ES-I3 (cell line): ENCODE results near the gene KCNQ1.

Source experiments
- H3K36me3 ChIP-seq: 2 replicates; pipeline ENCODE4 v1.6.1; 2013; ENCODE audit warnings: mild to moderate bottlenecking, low read length, control low read depth, moderate library complexity; ENCODE audit not compliant: insufficient read depth
- H3K4me1 ChIP-seq: 2 replicates; pipeline ENCODE4 v1.6.1; 2013; ENCODE audit warnings: mild to moderate bottlenecking, control low read depth, low read length; ENCODE audit not compliant: insufficient read depth
- H3K9ac ChIP-seq: 2 replicates; pipeline ENCODE4 v1.6.1; 2013; ENCODE audit warnings: low read depth, mild to moderate bottlenecking, low read length, moderate library complexity
- H3K9me3 ChIP-seq: 2 replicates; pipeline ENCODE4 v1.6.1; 2013; ENCODE audit warnings: mild to moderate bottlenecking, low read length, moderate library complexity; ENCODE audit not compliant: control insufficient read depth, insufficient read depth

Gene KCNQ1

DNA sequence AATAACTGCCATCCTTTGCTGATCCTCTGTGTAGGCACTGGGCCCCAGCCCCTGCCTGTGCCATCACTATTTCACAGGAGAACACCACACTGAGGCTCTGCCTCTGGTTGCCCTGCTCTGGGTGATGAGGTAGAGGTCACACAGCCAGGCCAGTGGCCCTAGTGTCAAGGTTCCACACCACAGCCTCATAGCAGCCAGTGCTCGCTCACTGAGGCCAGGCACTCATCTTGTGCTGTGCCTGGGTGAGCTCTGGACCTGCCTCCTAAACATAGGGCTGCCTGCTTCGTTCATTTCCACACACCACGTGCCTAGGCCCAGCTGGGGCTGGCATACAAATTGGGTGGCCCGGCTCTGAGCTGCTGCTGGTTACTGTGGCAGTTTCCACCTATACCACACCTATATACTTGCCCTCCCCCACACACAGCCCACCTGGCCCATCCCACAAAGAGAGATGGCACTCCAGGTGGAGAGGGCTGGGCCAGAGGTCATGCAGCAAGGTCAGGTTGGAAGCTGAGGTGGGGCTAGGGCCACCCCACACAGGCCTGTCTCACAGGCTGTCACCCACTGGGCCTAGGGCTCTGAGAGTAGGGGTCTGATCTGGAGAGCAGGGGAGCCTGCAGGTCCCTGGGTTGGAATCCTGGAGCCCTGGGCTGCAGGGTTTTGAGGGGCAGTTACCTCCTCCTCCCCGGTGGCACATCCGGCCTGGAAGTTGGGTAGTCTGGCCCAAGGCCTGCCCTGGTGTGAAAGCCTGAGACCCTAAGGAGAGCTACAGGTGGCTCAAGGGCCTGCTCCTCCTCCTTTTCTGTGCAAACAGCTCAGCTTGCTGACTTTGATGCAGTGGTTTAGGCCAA, 243.8 kb downstream of the KCNQ1 start:
- Histone ChIP-seq H3K9me3 (no peaks in the 10 kb centered on the region), H3K36me3 (no peaks in the 10 kb centered on the region), H3K4me1 (peaks cover 44% of the 10 kb centered on the region), H3K9ac (no peak overlapping the region)

- Histone ChIP-seq H3K4me1 (peaks cover 57% of the 10 kb centered on the region), H3K36me3 (no peaks in the 10 kb centered on the region), H3K9me3 (no peaks in the 10 kb centered on the region), H3K9ac (no peak overlapping the region)
These were observed 245.1 kb downstream of the KCNQ1 start for GRCh38 chr11:2689651-2690575.

GRCh38 chr11:2690596-2691354, 246.0 kb downstream of the KCNQ1 start:
- Histone ChIP-seq H3K9me3 (no peaks in the 10 kb centered on the region), H3K4me1 (peaks cover 65% of the 10 kb centered on the region), H3K36me3 (no peaks in the 10 kb centered on the region), H3K9ac (no peak overlapping the region)

DNA sequence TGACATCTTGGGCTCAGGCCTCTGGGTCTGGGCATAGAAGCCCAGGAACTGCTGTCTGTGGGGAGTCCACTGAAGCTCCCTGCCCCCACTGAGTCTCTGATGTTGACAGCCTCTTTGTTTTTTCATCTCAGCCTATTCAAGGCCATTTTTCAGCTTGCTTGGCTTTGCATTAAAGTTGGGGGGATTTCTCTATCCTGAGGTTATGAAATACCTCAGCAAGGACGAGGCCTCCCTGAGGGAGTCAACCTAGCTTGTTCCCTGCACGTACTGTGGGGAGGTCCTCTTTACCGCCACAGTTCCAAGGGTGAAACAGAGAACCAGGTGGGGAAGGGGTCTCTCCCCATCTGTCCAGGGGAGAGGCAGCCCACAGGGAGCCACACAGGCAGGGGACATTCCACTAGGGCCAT, 246.6 kb downstream of the KCNQ1 start:
- H3K9ac ChIP-seq = no peak overlapping the region
- no peaks in the 10 kb centered on the region for H3K36me3 ChIP-seq
- H3K9me3 ChIP-seq = no peaks in the 10 kb centered on the region
- peaks cover 65% of the 10 kb centered on the region for H3K4me1 ChIP-seq

- H3K36me3 ChIP-seq = no peaks in the 10 kb centered on the region
- peaks cover 65% of the 10 kb centered on the region for H3K4me1 ChIP-seq
- H3K9me3 ChIP-seq = no peaks in the 10 kb centered on the region
- no peak overlapping the region for H3K9ac ChIP-seq
These were observed 247.4 kb downstream of the KCNQ1 start for GRCh38 chr11:2691991-2692875.

DNA sequence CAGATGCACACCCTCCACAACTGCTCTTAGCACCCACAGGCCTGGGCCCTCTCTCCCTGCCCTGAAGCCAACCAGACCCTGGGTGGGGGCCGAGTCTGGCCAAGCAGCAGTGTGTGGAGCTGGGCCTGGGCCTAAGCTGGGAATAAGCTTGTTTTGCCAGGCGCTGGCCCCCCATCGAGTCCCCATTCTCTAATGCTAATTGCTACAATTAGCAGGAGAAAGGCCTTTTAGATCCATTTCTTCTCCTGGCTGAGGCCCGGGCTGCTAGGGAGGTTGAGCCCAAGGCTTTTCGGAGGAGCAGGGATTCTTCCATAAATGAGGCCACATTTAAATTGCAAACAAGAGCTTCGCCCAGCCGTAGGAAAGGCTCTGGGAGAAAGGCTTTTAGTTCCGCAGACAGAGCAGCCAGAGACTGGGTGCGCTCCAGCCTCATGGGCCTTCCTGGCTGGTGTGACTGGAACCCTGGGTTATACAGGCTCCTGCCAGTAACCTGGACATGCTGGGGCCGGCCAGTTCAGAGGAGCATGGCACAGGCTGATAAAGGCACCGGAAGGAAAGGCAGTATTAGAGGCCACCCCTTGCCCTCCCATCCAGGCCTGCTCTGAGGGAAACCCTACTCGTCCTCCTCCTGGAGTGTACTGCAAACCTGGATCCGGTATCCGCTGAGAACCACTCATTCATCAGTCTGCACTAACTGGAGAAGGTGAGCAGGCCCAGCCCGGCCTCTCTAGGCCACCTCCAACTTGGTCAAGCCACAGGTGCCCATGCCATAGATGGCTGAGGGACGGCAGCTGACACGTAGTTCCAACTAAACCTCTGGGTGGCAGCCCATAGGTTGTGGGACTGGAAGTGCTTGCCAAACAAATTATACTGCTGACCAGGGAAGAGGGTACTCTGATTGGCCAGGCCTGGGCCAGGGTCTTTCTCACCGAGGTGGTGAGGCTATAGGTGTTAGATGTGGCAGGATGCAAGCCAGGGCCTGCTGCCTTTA, 248.8 kb downstream of the KCNQ1 start:
- H3K9ac ChIP-seq = 0 out of 2 replicates have a peak overlapping the region, but pooled peaks have one; percentile 23
- no peaks in the 10 kb centered on the region for H3K36me3 ChIP-seq
- no peaks in the 10 kb centered on the region for H3K9me3 ChIP-seq
- H3K4me1 ChIP-seq = peaks cover 58% of the 10 kb centered on the region

- Histone ChIP-seq H3K9ac (no peak overlapping the region), H3K9me3 (no peaks in the 10 kb centered on the region), H3K36me3 (no peaks in the 10 kb centered on the region), H3K4me1 (peaks cover 56% of the 10 kb centered on the region)
These were observed 249.7 kb downstream of the KCNQ1 start for GRCh38 chr11:2694495-2694894.

GRCh38 chr11:2694995-2695939, 250.5 kb downstream of the KCNQ1 start:
- Histone ChIP-seq H3K4me1 (peaks cover 56% of the 10 kb centered on the region), H3K36me3 (no peaks in the 10 kb centered on the region), H3K9me3 (no peaks in the 10 kb centered on the region), H3K9ac (no peak overlapping the region)

DNA sequence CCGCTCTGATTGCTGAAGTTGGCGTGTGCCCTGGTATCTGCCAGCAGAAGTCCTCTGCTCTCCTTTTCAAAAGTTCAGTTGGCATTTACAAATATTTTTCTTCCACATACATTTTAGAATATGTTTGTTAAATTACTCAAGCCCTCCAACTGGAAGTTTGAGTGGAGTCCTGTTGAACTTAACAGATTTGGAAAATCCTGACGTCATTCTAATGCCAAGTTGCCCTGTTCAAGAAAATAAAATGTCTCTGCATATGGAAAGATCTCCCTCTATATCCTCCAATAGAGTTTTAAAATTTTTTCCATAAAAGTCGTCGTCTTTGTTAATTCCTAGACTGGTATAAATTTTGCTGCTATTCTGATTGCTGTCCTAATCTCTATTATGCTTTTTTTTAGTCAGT, 251.6 kb downstream of the KCNQ1 start:
- H3K36me3 ChIP-seq = no peaks in the 10 kb centered on the region
- H3K9ac ChIP-seq = no peak overlapping the region
- peaks cover 44% of the 10 kb centered on the region for H3K4me1 ChIP-seq
- no peaks in the 10 kb centered on the region for H3K9me3 ChIP-seq

GRCh38 chr11:2697866-2698265, 253.1 kb downstream of the KCNQ1 start:
- Histone ChIP-seq H3K9me3 (no peaks in the 10 kb centered on the region), H3K9ac (peak overlapping the region; percentile 61; the same call in 1 of the 2 replicates), H3K36me3 (no peaks in the 10 kb centered on the region), H3K4me1 (peaks cover 30% of the 10 kb centered on the region)

DNA sequence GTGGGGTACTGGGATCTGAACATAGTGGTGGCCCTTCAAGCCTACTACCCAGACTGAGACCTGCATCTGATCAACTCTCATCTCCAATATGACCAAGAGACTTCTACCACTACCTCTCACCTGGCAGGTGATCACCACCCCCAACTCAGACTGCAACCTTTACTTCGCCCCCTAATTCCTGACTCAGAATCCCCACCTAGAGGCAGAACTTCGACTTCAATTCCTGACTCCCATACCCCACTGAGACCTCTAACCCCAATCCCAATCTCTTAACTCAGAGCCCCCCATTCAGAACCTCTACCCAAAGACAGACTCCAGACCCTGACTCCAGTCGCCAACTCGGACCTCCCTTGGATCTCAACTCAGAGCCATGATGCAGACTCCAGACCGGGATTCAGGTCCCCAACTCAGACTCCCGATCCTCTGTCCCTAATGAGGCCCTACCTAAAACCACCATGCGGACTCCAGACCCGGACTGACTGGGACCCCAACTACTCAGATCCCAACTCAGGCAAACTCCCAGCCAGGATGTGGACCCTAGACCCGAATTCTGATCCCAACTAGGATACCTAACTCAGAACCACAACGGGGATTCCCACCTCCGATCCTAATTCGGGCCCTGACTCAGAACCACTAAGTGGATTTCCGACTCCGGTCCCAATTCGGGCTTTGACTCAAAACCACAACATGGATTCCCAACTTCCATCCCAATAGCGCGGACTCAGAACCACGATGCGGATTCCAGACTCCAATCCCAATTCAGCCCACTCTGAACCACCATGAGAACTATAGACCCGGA, 253.8 kb downstream of the KCNQ1 start:
- no peaks in the 10 kb centered on the region for H3K36me3 ChIP-seq
- peak overlapping the region; percentile 61 for H3K9ac ChIP-seq
- peaks cover 30% of the 10 kb centered on the region for H3K4me1 ChIP-seq
- no peaks in the 10 kb centered on the region for H3K9me3 ChIP-seq
